ENCODE data around the gene KLK3. TPM values are rescaled to one million over a fixed set of nuclear protein-coding genes. Genes with fewer than 3 reads are reported as not detected.

The KLK3 gene
- total and polyA plus RNA-seq, 2 experiments from 2014 or later = 0.19 TPM; not detected in 1

DNA sequence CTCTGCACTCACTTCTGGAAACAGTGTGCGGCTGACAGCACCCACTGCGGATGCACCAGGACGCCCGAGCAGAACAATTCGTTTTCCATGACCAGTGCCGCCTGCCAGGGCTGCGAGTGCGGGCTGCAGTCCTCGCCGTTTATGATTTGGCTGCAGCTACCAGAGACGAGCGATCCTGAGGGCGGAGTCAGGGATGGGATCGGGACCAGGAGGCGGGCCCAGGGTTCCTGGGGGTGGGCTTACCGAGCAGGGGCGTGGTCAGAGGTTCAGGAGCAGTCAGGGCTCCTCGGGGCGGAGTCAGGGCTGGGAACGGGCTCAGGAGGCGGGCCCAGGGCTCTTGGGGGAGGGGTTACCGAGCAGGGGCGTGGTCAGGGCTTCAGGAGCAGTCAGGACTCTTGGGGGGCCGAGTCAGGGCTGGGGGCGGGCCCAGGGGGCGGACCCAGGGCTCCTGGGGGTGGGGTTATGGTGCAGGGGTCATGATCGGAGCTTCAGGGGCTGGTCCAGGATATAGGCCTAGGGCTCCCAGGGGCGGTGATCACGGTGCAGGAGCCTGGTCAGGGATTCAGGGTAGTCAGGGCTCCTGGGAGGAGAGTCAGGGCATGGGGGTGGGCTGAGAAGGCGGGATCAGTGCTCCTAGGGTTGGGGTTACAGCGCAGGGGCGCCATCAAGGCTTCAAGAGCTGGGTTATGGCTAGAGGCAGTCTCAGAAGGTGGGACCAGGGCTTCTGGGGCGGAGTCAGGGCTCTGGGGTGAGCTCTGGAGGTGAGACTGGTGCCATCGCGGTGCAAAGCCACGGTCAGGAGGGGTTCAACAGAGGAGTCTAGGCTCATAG lies 54.7 kb downstream of the KLK3 start:
- DNase-seq (ENCODE audit: low spot score) (peak; percentile 99), ATAC-seq (peak; percentile 88)
- peaks cover 46% of the 10 kb centered on the region for H3K27me3 ChIP-seq (ENCODE audit: insufficient read depth)
- peaks cover 27% of the 10 kb centered on the region for H3K27me3 Mint-ChIP-seq (ENCODE audit: insufficient read depth, low read depth, poor library complexity)
- TF ChIP-seq POLR2AphosphoS5 (IDR thresholded peaks at IDR 0.05; ENCODE audit: low read depth) = peak; percentile 39
- TF ChIP-seq, protein P1, sequence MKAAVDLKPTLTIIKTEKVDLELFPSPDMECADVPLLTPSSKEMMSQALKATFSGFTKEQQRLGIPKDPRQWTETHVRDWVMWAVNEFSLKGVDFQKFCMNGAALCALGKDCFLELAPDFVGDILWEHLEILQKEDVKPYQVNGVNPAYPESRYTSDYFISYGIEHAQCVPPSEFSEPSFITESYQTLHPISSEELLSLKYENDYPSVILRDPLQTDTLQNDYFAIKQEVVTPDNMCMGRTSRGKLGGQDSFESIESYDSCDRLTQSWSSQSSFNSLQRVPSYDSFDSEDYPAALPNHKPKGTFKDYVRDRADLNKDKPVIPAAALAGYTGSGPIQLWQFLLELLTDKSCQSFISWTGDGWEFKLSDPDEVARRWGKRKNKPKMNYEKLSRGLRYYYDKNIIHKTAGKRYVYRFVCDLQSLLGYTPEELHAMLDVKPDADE (IDR thresholded peaks at IDR 0.05) = no peak
- no peaks in the 10 kb centered on the region for H4K20me1 ChIP-seq (replicated peaks; ENCODE audit: insufficient read depth)
- peaks cover 13% of the 10 kb centered on the region for H3K4me1 Mint-ChIP-seq
- H3K36me3 Mint-ChIP-seq (ENCODE audit: low read depth) = no peaks in the 10 kb centered on the region; the same call in 2 of the 3 replicates
- H3K4me2 ChIP-seq = peak overlapping the region; percentile 88
- peak overlapping the region; percentile 96 for H2AFZ ChIP-seq
- H3K4me1 ChIP-seq (ENCODE audit: insufficient read depth) = peaks cover 15% of the 10 kb centered on the region
- peak overlapping the region; percentile 85; the same call in 1 of the 2 replicates for H3K27ac Mint-ChIP-seq
- peak overlapping the region; percentile 80 for H3K4me3 ChIP-seq
- H3K4me3 Mint-ChIP-seq = peak overlapping the region; percentile 74
- H3K9me2 ChIP-seq (ENCODE audit: insufficient read depth) = no peaks in the 10 kb centered on the region
- 0 out of 2 replicates have a peak, but pooled peaks cover 2% of the 10 kb centered on the region for H3F3A ChIP-seq (replicated peaks; ENCODE audit: low read depth)
- no peak overlapping the region for H3K27ac ChIP-seq (ENCODE audit: low read depth)
- no peaks in the 10 kb centered on the region for H3K79me2 ChIP-seq (replicated peaks; ENCODE audit: insufficient read depth)
- no peaks in the 10 kb centered on the region for H3K36me3 ChIP-seq (ENCODE audit: insufficient read depth)
- H3K9me3 Mint-ChIP-seq = no peaks in the 10 kb centered on the region; the same call in 1 of the 3 replicates

Other genes starting within 250 kb of the KLK3 start
- 16.4 and 25.5 TPM in 2 replicates for gene SYT3, start 215.0 kb upstream of the KLK3 start, total RNA-seq (2014; rRNA removed; shearing (Covaris generic))
- gene SYT3, start 215.0 kb upstream of the KLK3 start, polyA plus RNA-seq (2016; fragmentation: Nextera tagmentation; extraction: Ambion mirVana) = 9.5 and 10.0 TPM in 2 replicates
- gene C19orf81, start 205.5 kb upstream of the KLK3 start, total RNA-seq (2014; rRNA removed; shearing (Covaris generic)) = 1.8 and 23.2 TPM in 2 replicates
- 54.3 and 67.9 TPM in 2 replicates for gene C19orf81, start 205.5 kb upstream of the KLK3 start, polyA plus RNA-seq (2016; fragmentation: Nextera tagmentation; extraction: Ambion mirVana)
- 3.3 and 4.1 TPM in 2 replicates for gene SHANK1, start 135.1 kb upstream of the KLK3 start, total RNA-seq (2014; rRNA removed; shearing (Covaris generic))
- 0.23 and 0.30 TPM in 2 replicates for gene SHANK1, start 135.1 kb upstream of the KLK3 start, polyA plus RNA-seq (2016; fragmentation: Nextera tagmentation; extraction: Ambion mirVana)
- 7.2 and 8.0 TPM in 2 replicates for gene CLEC11A, start 131.6 kb upstream of the KLK3 start, total RNA-seq (2014; rRNA removed; shearing (Covaris generic))
- gene CLEC11A, start 131.6 kb upstream of the KLK3 start, polyA plus RNA-seq (2016; fragmentation: Nextera tagmentation; extraction: Ambion mirVana) = 15.5 and 18.5 TPM in 2 replicates
- not detected in 2 replicates for gene GPR32, start 84.5 kb upstream of the KLK3 start, total RNA-seq (2014; rRNA removed; shearing (Covaris generic))
- not detected in 2 replicates for gene GPR32, start 84.5 kb upstream of the KLK3 start, polyA plus RNA-seq (2016; fragmentation: Nextera tagmentation; extraction: Ambion mirVana)
- gene ACP4, start 64.5 kb upstream of the KLK3 start, total RNA-seq (2014; rRNA removed; shearing (Covaris generic)) = not detected in 2 replicates
- not detected in 2 replicates for gene ACP4, start 64.5 kb upstream of the KLK3 start, polyA plus RNA-seq (2016; fragmentation: Nextera tagmentation; extraction: Ambion mirVana)
- 0.31 TPM in 1 of 2 replicates, not detected in the other for gene KLK1, start 31.1 kb upstream of the KLK3 start, total RNA-seq (2014; rRNA removed; shearing (Covaris generic))
- 2.4 and 3.0 TPM in 2 replicates for gene KLK1, start 31.1 kb upstream of the KLK3 start, polyA plus RNA-seq (2016; fragmentation: Nextera tagmentation; extraction: Ambion mirVana)
- gene KLK15, start 21.3 kb upstream of the KLK3 start, total RNA-seq (2014; rRNA removed; shearing (Covaris generic)) = not detected in 2 replicates
- gene KLK15, start 21.3 kb upstream of the KLK3 start, polyA plus RNA-seq (2016; fragmentation: Nextera tagmentation; extraction: Ambion mirVana) = not detected in 2 replicates
- 0.69 TPM in 1 of 2 replicates, not detected in the other for gene KLK2, start 18.5 kb downstream of the KLK3 start, total RNA-seq (2014; rRNA removed; shearing (Covaris generic))
- 0.18 TPM in 1 of 2 replicates, not detected in the other for gene KLK2, start 18.5 kb downstream of the KLK3 start, polyA plus RNA-seq (2016; fragmentation: Nextera tagmentation; extraction: Ambion mirVana)
- 0.54 and 0.76 TPM in 2 replicates for gene KLK4, start 56.5 kb downstream of the KLK3 start, total RNA-seq (2014; rRNA removed; shearing (Covaris generic))
- 1.8 and 2.2 TPM in 2 replicates for gene KLK4, start 56.5 kb downstream of the KLK3 start, polyA plus RNA-seq (2016; fragmentation: Nextera tagmentation; extraction: Ambion mirVana)
- 0.54 and 0.66 TPM in 2 replicates for gene KLK5, start 98.1 kb downstream of the KLK3 start, total RNA-seq (2014; rRNA removed; shearing (Covaris generic))
- gene KLK5, start 98.1 kb downstream of the KLK3 start, polyA plus RNA-seq (2016; fragmentation: Nextera tagmentation; extraction: Ambion mirVana) = 0.77 TPM in 1 of 2 replicates, not detected in the other
- gene KLK6, start 114.7 kb downstream of the KLK3 start, total RNA-seq (2014; rRNA removed; shearing (Covaris generic)) = 0.39 and 0.56 TPM in 2 replicates
- 0.47 and 0.56 TPM in 2 replicates for gene KLK6, start 114.7 kb downstream of the KLK3 start, polyA plus RNA-seq (2016; fragmentation: Nextera tagmentation; extraction: Ambion mirVana)
- 0.19 and 1.4 TPM in 2 replicates for gene KLK7, start 129.0 kb downstream of the KLK3 start, total RNA-seq (2014; rRNA removed; shearing (Covaris generic))
- gene KLK7, start 129.0 kb downstream of the KLK3 start, polyA plus RNA-seq (2016; fragmentation: Nextera tagmentation; extraction: Ambion mirVana) = 1.1 and 1.5 TPM in 2 replicates
- gene KLK8, start 146.7 kb downstream of the KLK3 start, total RNA-seq (2014; rRNA removed; shearing (Covaris generic)) = 4.6 and 4.9 TPM in 2 replicates
- gene KLK8, start 146.7 kb downstream of the KLK3 start, polyA plus RNA-seq (2016; fragmentation: Nextera tagmentation; extraction: Ambion mirVana) = 14.6 and 17.0 TPM in 2 replicates
- 4.9 and 6.6 TPM in 2 replicates for gene KLK10, start 164.8 kb downstream of the KLK3 start, total RNA-seq (2014; rRNA removed; shearing (Covaris generic))
- gene KLK10, start 164.8 kb downstream of the KLK3 start, polyA plus RNA-seq (2016; fragmentation: Nextera tagmentation; extraction: Ambion mirVana) = 6.0 and 6.1 TPM in 2 replicates
- not detected in 2 replicates for gene KLK11, start 171.7 kb downstream of the KLK3 start, total RNA-seq (2014; rRNA removed; shearing (Covaris generic))
- gene KLK11, start 171.7 kb downstream of the KLK3 start, polyA plus RNA-seq (2016; fragmentation: Nextera tagmentation; extraction: Ambion mirVana) = 0.28 TPM in 1 of 2 replicates, not detected in the other
- not detected in 2 replicates for gene KLK12, start 180.1 kb downstream of the KLK3 start, total RNA-seq (2014; rRNA removed; shearing (Covaris generic))
- gene KLK12, start 180.1 kb downstream of the KLK3 start, polyA plus RNA-seq (2016; fragmentation: Nextera tagmentation; extraction: Ambion mirVana) = not detected in 2 replicates
- 1.1 and 5.7 TPM in 2 replicates for gene KLK13, start 210.2 kb downstream of the KLK3 start, total RNA-seq (2014; rRNA removed; shearing (Covaris generic))
- 3.6 and 4.5 TPM in 2 replicates for gene KLK13, start 210.2 kb downstream of the KLK3 start, polyA plus RNA-seq (2016; fragmentation: Nextera tagmentation; extraction: Ambion mirVana)
- gene KLK14, start 228.0 kb downstream of the KLK3 start, total RNA-seq (2014; rRNA removed; shearing (Covaris generic)) = not detected in 2 replicates
- gene KLK14, start 228.0 kb downstream of the KLK3 start, polyA plus RNA-seq (2016; fragmentation: Nextera tagmentation; extraction: Ambion mirVana) = 0.42 and 0.52 TPM in 2 replicates

Measured in GM23338 (cell line).